GM21529 (cell line): ENCODE results near the gene SYVN1.
A peak's percentile ranks its signal among the peaks of the same experiment; 100 is the strongest.

Experiments
- ATAC-seq: cut with Tn5 transposase; IDR thresholded peaks from one replicate; pipeline ENCODE4 v1.9.1; 2021; ENCODE audit not compliant: unreplicated experiment

The SYVN1 gene

DNA sequence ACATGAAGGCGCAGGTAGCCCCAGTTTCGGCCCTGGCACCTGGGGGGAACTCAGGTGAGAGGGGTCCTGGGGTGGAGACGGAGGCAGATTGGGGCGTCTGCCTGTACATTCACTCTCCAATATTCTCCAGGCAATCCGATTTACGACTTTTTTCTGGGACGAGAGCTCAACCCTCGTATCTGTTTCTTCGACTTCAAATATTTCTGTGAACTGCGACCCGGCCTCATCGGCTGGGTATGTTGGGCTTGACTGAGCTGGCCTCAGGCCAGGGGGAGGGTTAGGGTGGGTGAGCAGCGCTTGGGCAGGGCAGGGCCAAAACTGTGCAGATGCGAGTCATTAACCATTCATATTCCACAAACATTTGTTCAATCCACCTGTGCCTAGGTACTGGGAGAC is 21.0 kb downstream of the SYVN1 start:
- ATAC-seq: no peak

DNA sequence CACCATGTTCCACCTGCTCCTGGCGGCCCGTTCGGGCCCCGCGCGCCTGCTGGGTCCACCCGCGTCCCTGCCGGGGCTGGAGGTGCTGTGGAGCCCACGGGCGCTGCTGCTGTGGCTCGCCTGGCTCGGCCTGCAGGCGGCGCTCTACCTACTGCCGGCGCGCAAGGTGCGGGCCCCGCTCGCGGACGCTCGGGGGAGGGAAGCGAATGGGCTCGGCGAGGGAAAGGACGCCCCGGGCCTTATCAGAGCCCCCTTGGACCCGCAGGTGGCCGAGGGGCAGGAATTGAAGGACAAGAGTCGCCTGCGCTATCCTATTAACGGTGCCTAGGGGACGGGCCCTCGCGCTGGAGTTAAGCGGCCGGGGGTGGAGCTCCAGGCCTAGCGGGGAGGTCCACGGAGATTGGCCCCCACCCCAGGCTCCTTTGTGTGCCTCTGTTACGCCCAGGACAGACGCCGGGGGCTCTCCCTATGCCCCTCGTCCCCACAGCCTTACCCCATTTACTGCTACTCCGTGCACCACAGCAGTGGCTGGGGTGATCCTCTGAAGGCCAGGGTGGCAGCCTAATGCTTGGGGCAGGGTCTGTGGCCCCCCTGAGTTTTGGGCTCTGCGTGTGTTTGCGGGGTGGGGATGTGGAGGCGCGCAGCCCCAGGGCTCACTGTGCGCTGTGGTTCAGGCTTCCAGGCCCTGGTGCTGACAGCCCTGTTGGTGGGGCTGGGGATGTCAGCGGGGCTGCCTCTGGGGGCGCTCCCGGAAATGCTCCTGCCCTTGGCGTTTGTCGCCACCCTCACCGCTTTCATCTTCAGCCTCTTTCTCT is 21.6 kb downstream of the SYVN1 start:
- no peak for ATAC-seq

DNA sequence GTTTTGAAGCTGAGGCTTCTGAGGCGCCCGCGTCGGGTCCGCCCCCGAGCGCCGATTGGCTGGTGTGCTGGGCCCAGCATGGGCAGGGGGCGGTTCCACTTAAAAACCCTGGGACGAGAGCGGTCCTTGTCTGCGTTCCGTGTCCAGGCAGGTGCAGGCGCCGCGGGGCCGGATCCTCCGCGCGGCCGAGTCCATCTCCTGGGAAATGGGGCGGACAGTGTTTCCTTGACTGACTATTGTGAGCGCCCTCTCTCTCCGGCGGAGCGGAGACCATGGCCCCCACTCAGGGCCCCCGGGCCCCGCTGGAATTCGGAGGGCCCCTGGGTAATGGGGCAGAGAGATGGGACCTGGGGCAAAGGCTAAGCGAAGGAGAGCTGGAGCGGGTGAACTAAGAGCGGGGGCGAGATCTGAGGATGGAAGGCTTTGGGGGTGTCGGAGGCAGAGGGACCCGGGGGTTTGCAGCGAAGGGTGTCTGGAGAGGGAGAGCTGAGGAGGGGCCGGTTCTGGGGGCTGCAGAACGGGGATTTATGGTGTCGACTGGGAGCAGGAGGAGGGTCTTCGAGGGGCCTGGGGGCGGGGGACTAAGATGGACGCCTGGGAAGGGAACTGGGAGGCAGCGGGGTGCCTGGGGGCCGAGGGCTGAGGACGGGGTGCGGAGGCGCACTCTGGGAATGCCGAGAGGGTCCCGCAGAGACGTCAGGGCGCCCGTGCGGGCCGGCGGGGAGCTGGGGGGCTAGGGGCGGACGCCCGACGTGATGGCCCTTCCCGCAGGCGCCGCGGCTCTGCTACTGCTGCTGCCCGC is 22.4 kb downstream of the SYVN1 start, which contains the start of gene TM7SF2:
Gene TM7SF2, plus strand, starts transcription at position 129 of the 802 bp plus-strand sequence. Its CDS starts 144 bp downstream, at position 273.
- ATAC-seq: peak; percentile 64

DNA sequence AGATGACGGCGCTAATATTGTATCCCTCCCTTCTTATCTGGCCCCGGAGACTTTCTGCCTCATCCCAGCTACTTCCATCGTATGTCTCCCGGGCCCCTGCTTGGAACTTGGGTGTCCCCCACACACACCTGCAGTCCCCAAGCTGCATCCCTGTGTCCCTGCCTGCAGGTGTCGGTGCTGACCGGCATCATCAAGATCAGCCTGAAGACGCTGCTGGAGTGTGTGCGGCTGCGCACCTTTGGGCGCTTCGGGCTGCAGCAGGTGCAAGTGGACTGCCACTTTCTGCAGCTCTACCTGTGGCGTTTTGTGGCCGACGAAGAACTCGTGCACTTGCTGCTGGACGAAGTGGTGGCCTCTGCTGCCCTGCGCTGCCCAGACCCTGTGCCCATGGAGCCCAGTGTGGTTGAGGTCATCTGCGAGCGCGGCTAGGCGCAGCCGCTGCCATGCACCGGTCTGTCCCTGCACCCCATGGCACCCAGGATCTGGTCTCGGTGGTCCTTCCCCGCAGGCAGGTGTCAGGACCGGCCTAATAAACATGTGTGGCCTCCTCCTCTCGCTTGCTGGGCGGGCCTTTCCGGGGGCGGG is 23.1 kb downstream of the SYVN1 start:
- no peak for ATAC-seq

DNA sequence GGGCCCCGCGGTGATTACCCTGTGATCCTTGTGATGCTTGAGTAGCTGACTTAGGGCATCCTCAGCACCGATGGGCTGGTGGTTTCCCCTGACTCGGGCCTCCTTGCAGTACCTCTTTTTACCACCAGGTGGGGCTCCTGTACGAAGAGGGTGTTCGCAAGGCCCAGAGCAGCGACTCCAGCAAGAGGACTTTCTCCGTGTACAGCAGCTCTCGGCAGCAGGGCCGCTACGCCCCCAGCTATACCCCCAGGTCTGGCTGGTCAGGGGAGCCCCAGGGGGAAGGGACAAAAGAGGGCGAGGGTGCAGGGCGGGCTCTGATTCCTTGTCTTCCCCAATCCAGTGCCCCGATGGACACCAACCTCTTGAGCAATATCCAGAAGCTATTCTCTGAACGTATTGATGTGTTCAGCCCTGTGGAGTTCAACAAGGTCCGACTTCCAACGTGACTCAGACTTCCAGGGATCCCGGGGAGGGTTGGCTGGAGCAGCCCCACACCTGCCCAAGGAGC is 23.9 kb downstream of the SYVN1 start:
- ATAC-seq: no peak

DNA sequence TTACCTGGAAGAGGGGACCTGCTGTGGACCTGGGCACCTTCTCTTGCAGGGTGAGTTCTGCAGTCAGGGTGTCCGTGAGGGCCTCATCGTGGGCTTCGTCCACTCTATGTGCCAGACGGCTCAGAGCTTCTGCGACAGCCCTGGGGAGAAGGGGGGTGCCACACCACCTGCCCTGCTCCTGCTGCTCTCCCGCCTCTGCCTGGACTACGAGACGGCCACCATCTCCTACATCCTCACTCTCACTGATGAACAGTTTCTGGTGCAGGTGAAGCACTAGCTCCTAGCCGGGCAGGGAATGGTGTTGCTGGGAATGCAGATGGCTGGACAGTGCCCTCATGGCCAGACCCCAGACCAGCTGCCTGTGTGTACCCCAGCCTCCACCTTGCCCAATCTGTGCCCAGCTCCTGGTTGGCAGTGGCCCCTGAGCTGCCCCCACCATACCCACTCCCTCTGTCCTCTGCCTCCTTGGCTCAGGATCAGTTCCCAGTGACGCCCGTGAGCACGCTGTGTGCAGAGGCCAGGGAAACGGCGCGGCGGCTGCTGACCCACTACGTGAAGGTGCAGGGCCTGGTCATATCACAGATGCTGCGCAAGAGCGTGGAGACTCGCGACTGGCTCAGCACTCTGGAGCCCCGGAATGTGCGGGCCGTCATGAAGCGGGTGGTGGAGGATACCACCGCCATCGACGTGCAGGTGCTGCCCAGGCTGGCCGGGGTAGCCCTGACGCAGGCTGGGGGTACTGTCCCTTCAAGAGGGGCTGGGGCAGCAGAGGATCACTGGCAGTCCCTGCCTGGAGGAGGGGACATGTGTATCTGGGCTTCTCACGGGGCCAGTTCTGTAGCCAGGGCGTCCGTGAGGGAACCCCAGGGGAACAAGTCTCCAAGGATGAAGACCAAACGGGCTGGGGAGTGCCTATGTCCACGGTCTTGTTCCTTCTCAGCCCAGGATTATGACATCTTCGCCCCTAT is 24.8 kb downstream of the SYVN1 start:
- ATAC-seq: no peak

DNA sequence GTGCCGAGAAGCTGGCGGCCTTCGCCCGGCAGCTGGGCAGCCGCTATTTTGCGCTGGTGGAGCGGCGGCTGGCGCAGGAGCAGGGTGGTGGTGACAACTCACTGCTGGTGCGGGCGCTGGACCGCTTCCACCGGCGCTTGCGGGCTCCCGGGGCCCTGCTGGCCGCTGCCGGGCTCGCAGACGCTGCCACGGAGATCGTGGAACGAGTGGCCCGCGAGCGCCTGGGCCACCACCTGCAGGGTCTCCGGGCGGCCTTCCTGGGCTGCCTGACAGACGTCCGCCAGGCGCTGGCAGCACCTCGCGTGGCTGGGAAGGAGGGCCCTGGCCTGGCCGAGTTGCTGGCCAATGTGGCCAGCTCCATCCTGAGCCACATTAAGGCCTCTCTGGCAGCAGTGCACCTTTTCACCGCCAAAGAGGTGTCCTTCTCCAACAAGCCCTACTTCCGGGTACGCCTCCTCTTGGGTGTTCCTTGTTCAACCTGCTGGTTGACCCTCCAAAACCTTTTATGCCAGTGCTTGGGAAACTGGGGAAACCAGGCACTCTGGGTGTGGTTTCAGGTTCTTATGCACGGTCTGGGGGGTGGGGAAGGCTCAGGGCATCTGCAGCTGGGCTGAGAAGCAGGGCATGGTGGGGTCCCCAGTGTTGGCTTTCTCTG is 25.7 kb downstream of the SYVN1 start:
- no peak for ATAC-seq

DNA sequence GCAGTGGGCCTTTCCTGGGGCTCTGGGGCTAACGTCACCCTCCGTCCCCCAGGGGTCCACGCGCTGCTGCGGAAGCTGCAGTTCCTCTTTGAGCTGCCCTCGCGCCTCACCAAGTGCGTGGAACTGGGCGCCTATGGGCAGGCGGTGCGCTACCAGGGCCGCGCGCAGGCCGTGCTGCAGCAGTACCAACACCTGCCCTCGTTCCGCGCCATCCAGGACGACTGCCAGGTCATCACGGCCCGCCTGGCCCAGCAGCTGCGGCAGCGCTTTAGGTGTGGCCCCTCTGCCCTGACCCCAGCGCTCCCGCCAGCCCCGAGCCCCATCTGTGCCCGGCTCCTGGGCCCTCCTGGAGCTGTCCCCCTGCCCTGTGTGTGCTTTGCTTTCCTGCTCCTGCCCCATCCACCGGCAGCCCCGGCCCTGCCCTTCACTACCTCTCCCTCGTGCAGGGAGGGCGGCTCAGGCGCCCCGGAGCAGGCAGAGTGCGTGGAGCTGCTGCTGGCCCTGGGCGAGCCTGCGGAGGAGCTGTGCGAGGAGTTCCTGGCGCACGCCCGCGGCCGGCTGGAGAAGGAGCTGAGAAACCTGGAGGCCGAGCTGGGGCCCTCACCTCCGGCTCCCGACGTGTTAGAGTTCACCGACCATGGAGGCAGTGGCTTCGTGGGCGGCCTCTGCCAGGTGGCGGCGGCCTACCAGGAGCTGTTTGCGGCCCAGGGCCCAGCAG is 26.4 kb downstream of the SYVN1 start:
- ATAC-seq: no peak

DNA sequence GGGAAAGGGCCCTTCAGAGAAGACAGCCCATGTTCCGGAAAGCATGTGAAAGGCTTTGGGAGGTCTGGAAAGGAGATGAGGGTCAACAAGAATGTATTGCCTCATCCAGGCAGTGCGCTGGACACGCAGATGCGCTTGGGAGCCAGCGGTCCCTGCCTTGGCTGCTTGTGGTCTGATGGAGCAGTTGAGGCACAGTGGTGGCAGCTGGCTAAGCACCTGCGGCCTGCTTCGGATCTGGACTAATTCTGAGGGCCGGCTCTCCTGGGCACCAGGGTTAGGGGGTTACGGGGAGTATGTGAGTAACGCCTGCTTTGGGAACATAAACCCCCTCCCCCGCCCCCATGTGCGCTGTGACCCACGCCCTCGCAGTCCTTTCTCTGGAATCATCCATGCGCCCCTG is 27.2 kb downstream of the SYVN1 start:
- ATAC-seq: no peak

DNA sequence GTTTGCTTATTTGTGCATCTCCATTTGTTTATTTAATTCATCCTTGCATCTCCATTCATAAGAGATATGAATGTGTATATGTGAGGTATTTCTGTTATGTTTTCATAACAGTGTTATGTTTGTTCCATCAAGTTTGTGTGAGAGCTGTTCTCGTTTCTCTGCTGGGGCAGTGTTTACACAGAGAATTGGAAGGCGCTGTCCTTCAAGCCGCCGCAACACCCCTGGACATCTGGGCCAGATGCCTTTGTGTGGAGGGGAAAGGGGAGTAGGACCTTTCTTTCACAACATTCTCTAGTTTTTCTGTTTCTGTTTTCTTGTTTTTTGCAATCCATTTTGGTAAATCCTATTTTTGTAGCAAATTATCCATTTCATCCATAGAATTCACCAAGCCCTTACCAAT is 29.7 kb downstream of the SYVN1 start:
- ATAC-seq: no peak

DNA sequence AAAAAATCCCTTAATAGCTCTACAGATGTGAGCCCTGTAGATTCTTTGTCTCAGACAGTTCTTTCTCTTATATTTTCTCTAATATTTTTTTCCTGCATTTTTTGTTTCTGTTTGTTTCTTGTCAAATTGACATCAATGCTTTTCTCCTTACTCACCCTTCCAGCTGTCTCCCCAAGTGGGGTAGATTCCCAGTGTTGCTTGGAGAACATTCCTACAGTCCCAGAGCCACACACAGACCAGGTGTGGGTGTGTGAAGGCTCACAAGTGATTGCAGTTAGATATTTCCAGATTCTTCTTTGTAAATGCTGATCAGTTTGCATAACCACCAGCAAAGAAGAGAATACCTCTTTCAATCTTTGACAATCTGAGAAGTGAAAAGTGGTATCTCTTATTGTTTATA is 30.8 kb downstream of the SYVN1 start:
- ATAC-seq: no peak

DNA sequence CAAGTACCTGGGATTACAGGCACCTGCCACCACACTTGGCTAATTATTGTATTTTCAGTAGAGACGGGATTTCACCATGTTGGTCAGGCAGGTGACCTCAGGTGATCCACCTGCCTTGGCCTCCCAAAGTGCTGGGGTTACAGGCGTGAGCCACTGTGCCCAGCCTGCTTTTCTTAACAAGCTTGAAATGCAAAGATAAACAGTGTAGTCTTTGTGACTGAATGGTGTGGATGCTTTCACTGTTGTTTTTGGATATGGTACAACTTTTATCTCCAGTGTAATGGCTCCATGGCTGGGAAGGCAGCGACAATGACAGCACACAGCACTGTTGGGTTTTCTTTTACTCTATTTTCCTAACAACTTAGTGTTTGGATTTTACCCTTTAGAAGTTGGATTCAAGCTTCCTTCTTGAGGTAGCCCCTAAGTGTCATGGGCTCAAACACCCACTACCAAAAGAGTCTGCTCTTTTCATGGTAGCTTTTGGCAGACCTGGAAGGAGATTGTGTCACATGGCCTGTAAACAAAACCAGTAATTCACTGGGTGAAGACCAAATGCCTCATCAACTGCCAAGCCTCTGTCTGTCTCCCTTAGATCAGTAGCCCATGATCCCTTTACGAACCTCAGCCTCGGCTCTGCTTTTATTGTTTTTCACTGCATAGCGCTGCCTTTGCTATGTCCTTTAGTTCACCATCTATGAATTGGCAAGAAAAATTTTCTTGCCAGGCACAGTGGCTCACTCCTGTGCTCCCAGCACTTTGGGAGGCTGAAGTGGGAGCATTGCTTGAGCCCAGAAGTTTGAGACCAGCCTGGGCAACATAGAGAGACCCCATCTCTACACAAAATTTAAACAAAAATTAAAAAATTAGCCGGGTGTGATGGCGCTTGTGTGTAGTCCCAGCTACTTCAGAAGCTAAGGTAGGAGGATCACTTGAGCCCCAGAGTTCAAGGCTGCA is 31.9 kb downstream of the SYVN1 start:
- ATAC-seq: no peak

DNA sequence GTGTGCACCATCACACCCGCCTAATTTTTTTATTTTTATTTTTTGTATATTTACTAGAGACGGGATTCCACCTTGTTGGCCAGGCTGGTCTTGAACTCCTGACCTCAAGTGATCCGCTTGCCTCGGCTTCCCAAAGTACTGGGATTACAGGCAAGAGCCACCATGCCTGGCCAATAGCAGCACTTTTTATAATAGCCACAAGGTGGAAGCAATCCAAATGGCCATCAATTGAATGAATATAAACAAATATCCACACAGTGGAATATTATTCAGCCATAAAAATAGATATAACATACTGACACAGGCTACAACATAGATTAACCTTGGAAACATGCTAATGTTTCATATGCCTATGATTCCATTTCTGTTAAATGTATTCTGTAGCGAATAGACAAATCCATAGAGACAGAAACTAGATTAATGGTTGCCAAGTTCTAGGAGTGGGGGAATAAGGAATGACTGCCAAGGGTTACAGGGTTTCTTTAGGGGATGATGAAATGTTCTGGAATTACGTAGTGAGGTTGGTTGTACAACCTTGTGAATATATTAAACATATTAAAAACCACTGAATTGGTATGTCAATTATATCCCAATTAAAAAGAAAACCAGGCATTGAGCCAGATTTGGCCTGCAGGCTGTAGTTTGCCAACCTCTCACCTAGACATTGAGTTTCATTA is 33.5 kb downstream of the SYVN1 start:
- no peak for ATAC-seq

DNA sequence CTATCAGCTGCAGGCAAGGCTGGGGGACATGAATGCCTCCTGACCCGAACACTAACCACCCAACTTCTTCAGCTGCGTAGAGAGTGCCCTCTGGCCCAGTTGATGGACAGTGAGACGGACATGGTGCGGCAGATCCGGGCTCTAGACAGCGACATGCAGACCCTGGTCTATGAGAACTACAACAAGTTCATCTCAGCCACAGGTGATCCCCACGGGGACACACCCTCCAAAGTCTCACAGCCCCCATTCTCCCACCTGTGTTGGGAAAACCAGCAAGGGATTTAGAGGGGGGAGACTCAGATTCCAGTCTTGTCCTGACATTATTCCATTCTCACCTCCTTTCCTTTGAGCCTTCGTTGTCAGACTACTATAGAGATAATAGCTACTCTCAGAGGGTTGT is 37.4 kb downstream of the SYVN1 start:
- no peak for ATAC-seq

DNA sequence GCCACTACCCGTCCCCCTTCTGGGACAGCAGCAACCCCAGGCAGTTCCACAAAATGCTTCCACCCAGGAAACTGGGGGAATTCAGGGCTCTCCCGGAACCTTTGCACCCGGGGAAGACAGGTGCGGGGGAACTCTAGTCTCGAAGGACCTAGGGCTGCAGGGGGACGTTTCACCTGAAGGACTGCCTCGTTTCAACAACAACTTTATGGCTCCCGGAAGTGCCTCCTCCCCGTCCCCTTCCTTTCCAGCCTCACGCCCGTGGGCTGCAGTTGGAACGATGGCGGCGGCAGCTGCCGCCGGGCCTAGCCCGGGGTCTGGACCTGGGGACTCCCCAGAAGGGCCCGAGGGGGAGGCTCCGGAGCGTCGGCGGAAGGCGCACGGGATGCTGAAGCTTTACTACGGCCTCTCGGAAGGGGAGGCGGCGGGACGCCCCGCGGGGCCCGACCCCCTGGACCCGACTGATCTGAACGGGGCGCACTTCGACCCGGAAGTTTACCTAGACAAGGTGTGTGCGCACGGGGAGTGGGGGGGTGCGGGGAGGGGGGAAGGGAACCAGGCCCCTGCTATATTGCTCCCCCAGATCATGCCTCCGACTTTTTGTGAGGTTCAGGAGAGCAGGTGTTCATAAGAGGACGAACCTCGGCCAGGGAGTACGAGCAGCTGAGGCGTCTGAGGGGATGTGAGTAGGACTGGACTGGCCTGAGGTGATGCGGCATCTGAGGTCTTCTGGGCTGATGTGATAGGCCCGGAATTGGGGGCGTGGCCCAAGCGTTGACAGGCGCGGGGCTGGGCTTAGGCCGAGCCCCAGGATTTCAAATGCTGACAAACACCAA is 38.1 kb downstream of the SYVN1 start, which contains the start of gene VPS51:
Gene VPS51, plus strand, starts transcription at position 241 of the 833 bp plus-strand sequence. Its CDS starts 37 bp downstream, at position 278.
- ATAC-seq: peak; percentile 89

DNA sequence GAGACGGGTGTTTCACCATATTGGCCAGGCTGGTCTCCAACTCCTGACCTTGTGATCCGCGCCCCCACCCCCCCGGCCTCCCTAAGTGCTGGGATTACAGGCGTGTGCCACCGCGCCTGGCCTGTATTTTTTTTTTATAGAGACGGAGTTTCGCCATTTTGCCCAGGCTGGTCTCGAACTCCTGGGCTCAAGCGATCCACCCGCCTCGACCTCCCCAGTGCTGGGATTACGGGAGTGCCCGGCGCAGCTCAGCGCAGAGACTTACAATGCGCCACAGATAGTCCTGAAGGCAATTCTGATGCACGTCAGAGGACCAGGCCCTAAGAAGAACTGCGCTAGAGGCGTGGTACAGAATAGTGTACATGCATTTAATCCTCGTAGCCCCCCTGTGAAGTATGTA is 38.9 kb downstream of the SYVN1 start:
- ATAC-seq: no peak

DNA sequence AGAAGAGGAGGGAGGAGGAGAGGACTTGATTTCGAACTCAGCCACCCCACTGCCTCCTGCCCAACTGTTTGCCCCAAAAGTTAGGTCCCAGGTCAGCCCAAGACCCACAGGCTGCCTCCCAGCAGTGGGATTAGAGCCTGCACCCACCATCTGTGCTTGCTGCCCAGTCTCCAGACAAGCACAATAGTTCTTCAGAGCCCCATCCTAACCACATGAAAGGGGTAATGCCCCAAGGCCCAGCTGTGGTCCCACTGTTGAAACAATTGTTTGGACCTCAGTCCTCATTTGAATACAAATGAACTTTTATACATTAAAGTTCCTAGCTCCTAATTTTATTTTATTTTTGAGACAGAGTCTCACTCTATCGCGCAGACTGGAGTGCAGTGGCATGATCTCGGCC is 43.7 kb downstream of the SYVN1 start:
- ATAC-seq: no peak
